22Rv1 (cell line): ENCODE data around the gene SRSF4.

Source experiments
- CTCF ChIP-seq: fragments of 450-650 bp; IDR thresholded peaks from 2 replicates; pipeline ENCODE4 v1.5.1; 2017; ENCODE audit warnings: mild to moderate bottlenecking
- ZFX ChIP-seq: fragments of 450-650 bp; IDR thresholded peaks from 2 replicates; pipeline ENCODE4 v1.6.1; 2017; ENCODE audit warnings: antibody characterized with exemption, borderline replicate concordance

GRCh38 chr1:29162476-29163138 lies 19.1 kb downstream of the SRSF4 start:
- no peak for TF ChIP-seq CTCF
- no peak for TF ChIP-seq ZFX
